ENCODE results near the gene PHACTR4.

DNA sequence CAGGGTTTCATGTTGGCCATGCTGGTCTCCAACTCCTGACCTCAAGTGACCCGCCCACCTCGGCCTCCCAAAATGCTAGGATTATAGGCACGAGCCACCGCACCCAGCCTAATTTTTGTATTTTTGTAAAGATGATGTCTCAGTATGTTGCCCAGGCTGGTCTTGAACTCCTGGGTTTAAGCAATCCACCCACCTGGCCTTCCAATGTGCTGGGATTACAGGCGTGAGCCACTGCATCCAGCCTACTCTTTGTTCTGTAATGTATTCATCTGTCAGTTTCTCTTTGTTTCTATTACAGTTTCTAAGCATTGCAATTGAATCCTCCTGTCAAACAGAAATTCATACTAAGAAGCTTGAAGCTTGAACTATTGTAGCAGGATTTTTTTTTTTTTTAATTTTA is 81.5 kb downstream of the PHACTR4 start:
- TF ChIP-seq CTCF (IDR thresholded peaks at IDR 0.05) = no peak
- TF ChIP-seq POLR2A (IDR thresholded peaks at IDR 0.05) = no peak

Measured in adrenal gland (tissue), 5 donors.